IMR-90 (cell line): ENCODE data around the gene MAU2.

Experiments used
- BHLHE40 ChIP-seq: fragments of 150-350 bp; IDR thresholded peaks from 2 replicates; pipeline ENCODE4 v1.6.1; 2016; ENCODE audit warnings: mild to moderate bottlenecking, low read depth, low read length
- CEBPB ChIP-seq: IDR thresholded peaks from 2 replicates; pipeline ENCODE4 v1.6.1; 2012; ENCODE audit warnings: low read depth, low read length, improper control_type of control experiment
- MAZ ChIP-seq: IDR thresholded peaks from 2 replicates; pipeline ENCODE4 v1.6.1; 2012; ENCODE audit warnings: low read depth, mild to moderate bottlenecking, low read length, improper control_type of control experiment, moderate library complexity, borderline replicate concordance
- MXI1 ChIP-seq: IDR thresholded peaks from 2 replicates; pipeline ENCODE4 v1.6.1; 2012; ENCODE audit warnings: low read depth, mild to moderate bottlenecking, low read length, moderate library complexity, borderline replicate concordance
- POLR2A ChIP-seq: IDR thresholded peaks from 2 replicates; pipeline ENCODE4 v1.6.1; 2012; ENCODE audit warnings: mild to moderate bottlenecking, low read depth, low read length
- RAD21 ChIP-seq: IDR thresholded peaks from 2 replicates; pipeline ENCODE4 v1.6.1; 2012; ENCODE audit warnings: low read length, improper control_type of control experiment
- RCOR1 ChIP-seq: IDR thresholded peaks from 2 replicates; pipeline ENCODE4 v1.6.1; 2012; ENCODE audit warnings: mild to moderate bottlenecking, low read length, improper control_type of control experiment; ENCODE audit not compliant: insufficient replicate concordance
- TF ChIP-seq, protein P1 (sequence below): conservative IDR thresholded peaks from 2 replicates; pipeline ENCODE4 v1.5.1; 2012; ENCODE audit warnings: mild to moderate bottlenecking, low read depth, low read length, improper control_type of control experiment
- TF ChIP-seq, protein P2 (sequence below): fragments of 150-350 bp; IDR thresholded peaks from 2 replicates; pipeline ENCODE4 v1.6.1; 2017; ENCODE audit warnings: mild to moderate bottlenecking, antibody characterized with exemption, low read length, low read depth

DNA sequence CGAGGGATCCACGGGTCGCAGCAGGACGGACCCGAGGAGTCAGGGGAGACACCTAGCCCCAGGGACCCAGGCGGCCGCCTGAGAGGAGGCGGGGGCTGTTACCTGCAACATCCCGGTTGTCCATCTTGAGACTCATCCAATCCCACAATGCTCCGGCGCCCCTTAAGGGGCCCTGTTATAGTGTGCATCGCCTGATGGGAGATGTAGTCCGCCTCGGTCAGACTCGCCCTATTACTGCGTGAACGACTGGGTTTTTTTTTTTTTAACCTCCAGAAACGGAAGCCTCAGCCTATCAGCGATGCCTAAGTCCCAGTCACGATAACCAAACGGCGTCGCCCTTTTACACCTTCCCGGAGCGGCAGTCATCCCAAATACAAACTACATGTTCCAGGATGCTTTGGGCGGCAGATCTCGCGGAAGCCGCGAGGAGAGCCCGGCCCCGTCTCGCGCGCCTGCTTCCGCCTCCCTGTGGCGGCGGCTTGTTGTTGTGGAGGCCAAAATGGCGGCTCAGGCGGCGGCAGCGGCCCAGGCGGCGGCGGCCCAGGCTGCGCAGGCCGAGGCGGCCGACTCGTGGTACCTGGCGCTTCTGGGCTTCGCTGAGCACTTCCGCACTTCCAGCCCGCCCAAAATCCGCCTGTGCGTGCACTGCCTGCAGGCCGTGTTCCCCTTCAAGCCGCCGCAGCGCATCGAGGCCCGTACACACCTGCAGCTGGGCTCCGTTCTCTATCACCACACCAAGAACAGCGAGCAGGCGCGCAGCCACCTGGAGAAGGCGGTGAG is at the start of gene MAU2, which contains the start of gene SUGP1:
- TF ChIP-seq, protein P1, sequence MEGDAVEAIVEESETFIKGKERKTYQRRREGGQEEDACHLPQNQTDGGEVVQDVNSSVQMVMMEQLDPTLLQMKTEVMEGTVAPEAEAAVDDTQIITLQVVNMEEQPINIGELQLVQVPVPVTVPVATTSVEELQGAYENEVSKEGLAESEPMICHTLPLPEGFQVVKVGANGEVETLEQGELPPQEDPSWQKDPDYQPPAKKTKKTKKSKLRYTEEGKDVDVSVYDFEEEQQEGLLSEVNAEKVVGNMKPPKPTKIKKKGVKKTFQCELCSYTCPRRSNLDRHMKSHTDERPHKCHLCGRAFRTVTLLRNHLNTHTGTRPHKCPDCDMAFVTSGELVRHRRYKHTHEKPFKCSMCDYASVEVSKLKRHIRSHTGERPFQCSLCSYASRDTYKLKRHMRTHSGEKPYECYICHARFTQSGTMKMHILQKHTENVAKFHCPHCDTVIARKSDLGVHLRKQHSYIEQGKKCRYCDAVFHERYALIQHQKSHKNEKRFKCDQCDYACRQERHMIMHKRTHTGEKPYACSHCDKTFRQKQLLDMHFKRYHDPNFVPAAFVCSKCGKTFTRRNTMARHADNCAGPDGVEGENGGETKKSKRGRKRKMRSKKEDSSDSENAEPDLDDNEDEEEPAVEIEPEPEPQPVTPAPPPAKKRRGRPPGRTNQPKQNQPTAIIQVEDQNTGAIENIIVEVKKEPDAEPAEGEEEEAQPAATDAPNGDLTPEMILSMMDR, result peak; percentile 36
- TF ChIP-seq RCOR1 (no peak), POLR2A (peak; percentile 73), RAD21 (no peak), BHLHE40 (no peak), MAZ (peak; percentile 8; the same call in 1 of the 2 replicates), CEBPB (no peak), MXI1 (peak; percentile 62; the same call in 1 of the 2 replicates)
- TF ChIP-seq, protein P2, sequence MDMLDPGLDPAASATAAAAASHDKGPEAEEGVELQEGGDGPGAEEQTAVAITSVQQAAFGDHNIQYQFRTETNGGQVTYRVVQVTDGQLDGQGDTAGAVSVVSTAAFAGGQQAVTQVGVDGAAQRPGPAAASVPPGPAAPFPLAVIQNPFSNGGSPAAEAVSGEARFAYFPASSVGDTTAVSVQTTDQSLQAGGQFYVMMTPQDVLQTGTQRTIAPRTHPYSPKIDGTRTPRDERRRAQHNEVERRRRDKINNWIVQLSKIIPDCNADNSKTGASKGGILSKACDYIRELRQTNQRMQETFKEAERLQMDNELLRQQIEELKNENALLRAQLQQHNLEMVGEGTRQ, result 0 out of 2 replicates have a peak, but pooled peaks have one; percentile 3
